C4-2B (cell line): Measurements from ENCODE around the gene GPR61.

Experiments used
- H3K27ac ChIP-seq: fragments of 450-650 bp; 2 replicates; pipeline ENCODE4 v1.5.1; 2017
- CTCF ChIP-seq: fragments of 450-650 bp; conservative IDR thresholded peaks from 2 replicates; pipeline ENCODE4 v1.5.1; 2017; ENCODE audit warnings: mild to moderate bottlenecking
- ZFX ChIP-seq: fragments of 450-650 bp; IDR thresholded peaks from 2 replicates; pipeline ENCODE4 v1.6.1; 2017

GPR61 gene

GRCh38 chr1:109584766-109585165, 45.1 kb downstream of the GPR61 start:
- H3K27ac ChIP-seq = no peak overlapping the region
- no peak for TF ChIP-seq ZFX
- no peak for TF ChIP-seq CTCF

- no peak for TF ChIP-seq CTCF
- TF ChIP-seq ZFX = no peak
- no peak overlapping the region for H3K27ac ChIP-seq
These were observed 46.4 kb downstream of the GPR61 start for GRCh38 chr1:109586055-109586454.

- no peak for TF ChIP-seq ZFX
- TF ChIP-seq CTCF = no peak
- no peak overlapping the region for H3K27ac ChIP-seq
These were observed 49.5 kb downstream of the GPR61 start for GRCh38 chr1:109589177-109589576.

GRCh38 chr1:109589679-109590078, 50.0 kb downstream of the GPR61 start:
- no peak for TF ChIP-seq ZFX
- no peak for TF ChIP-seq CTCF
- H3K27ac ChIP-seq = no peak overlapping the region

GRCh38 chr1:109592916-109593315, 53.2 kb downstream of the GPR61 start:
- TF ChIP-seq CTCF = no peak
- TF ChIP-seq ZFX = no peak
- no peak overlapping the region for H3K27ac ChIP-seq

GRCh38 chr1:109595531-109595930, 55.9 kb downstream of the GPR61 start:
- TF ChIP-seq CTCF = no peak
- no peak for TF ChIP-seq ZFX
- no peak overlapping the region for H3K27ac ChIP-seq
